Testis (tissue), 2 donors: ENCODE measurements around the gene ALOX12.

Experiments
- CTCF ChIP-seq, 3 experiments: fragments of 450-650 bp in 2 of 3; fragments of 200-600 bp in 1 of 3; sonication (generic) in 1 of 3; IDR thresholded peaks; one replicate each; pipeline ENCODE4 v1.5.1; 2016 to 2019; ENCODE audit warnings: antibody characterized with exemption in 3 of 3, mild to moderate bottlenecking in 2 of 3, moderate library complexity in 1 of 3
- POLR2A ChIP-seq: fragments of 450-650 bp; IDR thresholded peaks from one replicate; pipeline ENCODE4 v1.6.1; 2017; ENCODE audit warnings: antibody characterized with exemption, mild to moderate bottlenecking, moderate library complexity

- no peak for TF ChIP-seq CTCF (IDR thresholded peaks at IDR 0.05)
- no peak for TF ChIP-seq POLR2A
These were observed 24.9 kb upstream of the ALOX12 start for GRCh38 chr17:6970992-6971391.
